OCI-LY3 (cell line): Measurements from ENCODE around the gene KCNF1.

Experiments used
- H2AFZ ChIP-seq: fragments of 200-600, 300-600 bp; shearing (Covaris generic); 2 replicates; pipeline ENCODE4 v1.6.0; 2014; ENCODE audit warnings: antibody characterized with exemption, low read depth, low read length
- H3K27ac ChIP-seq: fragments of 200-600, 300-600 bp; sonication (generic); 2 replicates; pipeline ENCODE4 v1.5.1; 2014; ENCODE audit warnings: mild to moderate bottlenecking, low read length, moderate library complexity, mixed read lengths
- H3K27me3 ChIP-seq: fragments of 200-600, 300-600 bp; sonication (generic); 2 replicates; pipeline ENCODE4 v1.6.1; 2014; ENCODE audit warnings: low read depth, low read length, mixed read lengths
- H3K36me3 ChIP-seq: fragments of 200-600, 300-600 bp; sonication (generic); replicated peaks from 2 replicates; pipeline ENCODE3; 2014; ENCODE audit warnings: low read depth, low read length, mixed read lengths
- H3K4me1 ChIP-seq: fragments of 300-600, 200-600 bp; sonication (generic); 2 replicates; pipeline ENCODE4 v1.6.1; 2014; ENCODE audit warnings: low read length, mixed read lengths
- H3K4me2 ChIP-seq: fragments of 200-600, 300-600 bp; sonication (generic); 2 replicates; pipeline ENCODE4 v1.6.1; 2014; ENCODE audit warnings: low read length, mixed read lengths
- H3K4me3 ChIP-seq: fragments of 300-600, 200-600 bp; sonication (generic); 2 replicates; pipeline ENCODE4 v1.5.1; 2014; ENCODE audit warnings: antibody characterized with exemption, mild to moderate bottlenecking, low read length, moderate library complexity
- H3K79me2 ChIP-seq: fragments of 300-600, 200-600 bp; shearing (Covaris generic); 2 replicates; pipeline ENCODE4 v1.6.1; 2014; ENCODE audit warnings: mild to moderate bottlenecking, low read length, mixed read lengths
- H3K9ac ChIP-seq: fragments of 300-600, 200-600 bp; shearing (Covaris generic); 2 replicates; pipeline ENCODE4 v1.6.0; 2014; ENCODE audit warnings: mild to moderate bottlenecking, low read length, moderate library complexity
- H3K9me3 ChIP-seq: fragments of 200-600, 300-600 bp; shearing (Covaris generic); 2 replicates; pipeline ENCODE4 v1.6.1; 2014; ENCODE audit warnings: low read length, mixed read lengths; ENCODE audit not compliant: insufficient read depth
- H4K20me1 ChIP-seq: fragments of 200-600, 300-600 bp; sonication (generic); 2 replicates; pipeline ENCODE4 v1.6.1; 2016; ENCODE audit warnings: low read length, mixed read lengths; ENCODE audit not compliant: insufficient read depth
- EZH2phosphoT487 ChIP-seq: fragments of 200-600 bp; shearing (Covaris generic); IDR thresholded peaks from 2 replicates; pipeline ENCODE4 v1.6.1; 2018; ENCODE audit warnings: antibody characterized with exemption, mixed run types, low read depth
- TF ChIP-seq, protein P1 (sequence below): fragments of 200-600, 300-600 bp; sonication (generic); IDR thresholded peaks from 2 replicates; pipeline ENCODE4 v1.5.1; 2014; ENCODE audit warnings: antibody characterized with exemption, low read length, low read depth

Gene KCNF1

DNA sequence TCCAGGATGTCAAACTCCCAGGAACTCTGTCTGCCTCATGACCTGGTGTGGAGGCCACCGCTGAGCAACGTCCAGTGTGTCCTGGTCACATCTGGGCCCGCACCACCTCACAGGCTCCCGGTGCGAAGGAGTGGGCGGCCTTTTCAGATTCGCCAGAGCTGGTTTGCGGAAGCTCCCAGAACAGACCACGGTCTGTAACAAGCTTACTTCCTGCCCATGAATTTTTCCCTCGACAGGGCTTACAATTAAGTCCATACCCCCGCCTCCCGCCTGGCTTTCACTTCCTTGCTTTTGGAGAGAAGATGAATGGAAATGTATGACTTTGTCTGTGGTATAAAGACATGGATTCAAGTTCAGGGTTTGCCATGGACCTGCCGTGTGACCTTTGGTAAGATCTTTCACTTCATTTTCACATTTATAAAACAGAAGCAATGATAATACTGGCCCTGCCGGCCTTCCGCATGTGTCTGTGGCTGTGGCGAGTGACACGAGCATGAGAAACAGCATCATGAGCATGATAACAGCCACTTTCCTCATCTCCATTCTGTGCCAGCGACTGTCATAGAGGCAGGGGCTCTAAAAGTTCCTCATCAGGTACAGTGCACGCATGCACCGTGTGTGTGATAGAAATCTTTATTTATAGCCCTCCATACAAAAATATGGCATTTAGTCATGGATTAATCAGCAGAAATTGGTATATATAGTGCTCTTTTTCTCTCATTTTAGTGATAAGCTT, 31.0 kb upstream of the KCNF1 start:
- H3K4me1 ChIP-seq, result peaks cover 10% of the 10 kb centered on the region; the same call in 1 of the 2 replicates
- no peak overlapping the region for H2AFZ ChIP-seq
- no peaks in the 10 kb centered on the region for H3K36me3 ChIP-seq
- no peaks in the 10 kb centered on the region for H4K20me1 ChIP-seq
- H3K79me2 ChIP-seq, result no peaks in the 10 kb centered on the region
- H3K4me3 ChIP-seq, result no peak overlapping the region
- TF ChIP-seq, protein P1, sequence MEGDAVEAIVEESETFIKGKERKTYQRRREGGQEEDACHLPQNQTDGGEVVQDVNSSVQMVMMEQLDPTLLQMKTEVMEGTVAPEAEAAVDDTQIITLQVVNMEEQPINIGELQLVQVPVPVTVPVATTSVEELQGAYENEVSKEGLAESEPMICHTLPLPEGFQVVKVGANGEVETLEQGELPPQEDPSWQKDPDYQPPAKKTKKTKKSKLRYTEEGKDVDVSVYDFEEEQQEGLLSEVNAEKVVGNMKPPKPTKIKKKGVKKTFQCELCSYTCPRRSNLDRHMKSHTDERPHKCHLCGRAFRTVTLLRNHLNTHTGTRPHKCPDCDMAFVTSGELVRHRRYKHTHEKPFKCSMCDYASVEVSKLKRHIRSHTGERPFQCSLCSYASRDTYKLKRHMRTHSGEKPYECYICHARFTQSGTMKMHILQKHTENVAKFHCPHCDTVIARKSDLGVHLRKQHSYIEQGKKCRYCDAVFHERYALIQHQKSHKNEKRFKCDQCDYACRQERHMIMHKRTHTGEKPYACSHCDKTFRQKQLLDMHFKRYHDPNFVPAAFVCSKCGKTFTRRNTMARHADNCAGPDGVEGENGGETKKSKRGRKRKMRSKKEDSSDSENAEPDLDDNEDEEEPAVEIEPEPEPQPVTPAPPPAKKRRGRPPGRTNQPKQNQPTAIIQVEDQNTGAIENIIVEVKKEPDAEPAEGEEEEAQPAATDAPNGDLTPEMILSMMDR, result no peak
- no peak for TF ChIP-seq EZH2phosphoT487
- no peak overlapping the region for H3K9ac ChIP-seq
- 0 out of 2 replicates have a peak, but pooled peaks cover 6% of the 10 kb centered on the region for H3K27me3 ChIP-seq
- no peak overlapping the region for H3K4me2 ChIP-seq
- H3K27ac ChIP-seq, result no peak overlapping the region
- H3K9me3 ChIP-seq, result no peaks in the 10 kb centered on the region

DNA sequence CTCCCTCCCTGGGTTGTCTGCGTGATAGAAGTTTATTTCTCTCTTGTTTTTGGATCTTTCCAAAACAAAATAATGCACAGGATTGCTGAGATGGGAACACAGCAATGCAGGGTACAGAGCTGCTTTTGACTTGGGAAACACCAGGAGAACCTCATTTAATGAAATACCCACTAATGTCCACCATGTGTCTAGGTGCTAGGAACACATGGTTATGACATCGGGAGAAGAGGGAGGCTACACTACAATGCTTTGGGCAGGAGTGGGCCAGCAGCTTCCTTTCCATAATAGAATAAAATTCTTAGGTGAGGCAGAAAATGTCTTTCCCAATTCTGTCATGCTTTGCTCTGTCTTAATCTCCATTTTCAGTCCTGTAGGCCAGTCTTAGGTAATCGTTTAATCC, 29.2 kb upstream of the KCNF1 start:
- H3K4me1 ChIP-seq, result peaks cover 2% of the 10 kb centered on the region; the same call in 1 of the 2 replicates
- H3K27ac ChIP-seq, result no peak overlapping the region
- H3K79me2 ChIP-seq, result no peaks in the 10 kb centered on the region
- H3K9ac ChIP-seq, result no peak overlapping the region
- no peaks in the 10 kb centered on the region for H3K9me3 ChIP-seq
- H3K36me3 ChIP-seq, result no peaks in the 10 kb centered on the region
- H4K20me1 ChIP-seq, result no peaks in the 10 kb centered on the region
- H3K4me3 ChIP-seq, result no peak overlapping the region
- peaks cover 10% of the 10 kb centered on the region; the same call in 1 of the 2 replicates for H3K27me3 ChIP-seq
- no peak overlapping the region for H2AFZ ChIP-seq
- no peak overlapping the region for H3K4me2 ChIP-seq
- TF ChIP-seq, protein P1, result no peak
- TF ChIP-seq EZH2phosphoT487, result no peak

DNA sequence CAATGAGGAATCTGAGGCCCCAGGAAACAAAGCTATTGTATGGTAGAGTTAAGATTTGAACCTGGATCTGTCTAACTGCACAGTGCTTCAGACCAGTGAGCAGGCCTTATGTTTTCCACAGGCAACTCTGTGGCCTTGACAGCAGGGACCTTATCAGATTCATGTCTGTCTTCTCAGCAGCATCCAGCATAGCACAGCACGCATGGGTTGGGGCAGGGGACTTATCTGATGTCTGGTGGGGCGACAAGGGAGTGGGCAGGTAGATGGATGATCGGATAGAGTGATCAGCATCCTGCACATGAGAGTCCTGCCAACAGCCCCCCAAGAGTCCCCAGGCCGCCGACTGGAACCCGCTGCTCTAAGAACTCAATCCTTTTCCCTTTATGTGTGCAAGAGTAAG, 28.7 kb upstream of the KCNF1 start:
- H3K36me3 ChIP-seq, result no peaks in the 10 kb centered on the region
- peaks cover 10% of the 10 kb centered on the region; the same call in 1 of the 2 replicates for H3K27me3 ChIP-seq
- no peak overlapping the region for H3K4me2 ChIP-seq
- H4K20me1 ChIP-seq, result no peaks in the 10 kb centered on the region
- no peak for TF ChIP-seq EZH2phosphoT487
- TF ChIP-seq, protein P1, result no peak
- H3K27ac ChIP-seq, result no peak overlapping the region
- no peaks in the 10 kb centered on the region for H3K9me3 ChIP-seq
- H3K4me1 ChIP-seq, result no peaks in the 10 kb centered on the region
- no peaks in the 10 kb centered on the region for H3K79me2 ChIP-seq
- no peak overlapping the region for H3K9ac ChIP-seq
- no peak overlapping the region for H3K4me3 ChIP-seq
- no peak overlapping the region for H2AFZ ChIP-seq

DNA sequence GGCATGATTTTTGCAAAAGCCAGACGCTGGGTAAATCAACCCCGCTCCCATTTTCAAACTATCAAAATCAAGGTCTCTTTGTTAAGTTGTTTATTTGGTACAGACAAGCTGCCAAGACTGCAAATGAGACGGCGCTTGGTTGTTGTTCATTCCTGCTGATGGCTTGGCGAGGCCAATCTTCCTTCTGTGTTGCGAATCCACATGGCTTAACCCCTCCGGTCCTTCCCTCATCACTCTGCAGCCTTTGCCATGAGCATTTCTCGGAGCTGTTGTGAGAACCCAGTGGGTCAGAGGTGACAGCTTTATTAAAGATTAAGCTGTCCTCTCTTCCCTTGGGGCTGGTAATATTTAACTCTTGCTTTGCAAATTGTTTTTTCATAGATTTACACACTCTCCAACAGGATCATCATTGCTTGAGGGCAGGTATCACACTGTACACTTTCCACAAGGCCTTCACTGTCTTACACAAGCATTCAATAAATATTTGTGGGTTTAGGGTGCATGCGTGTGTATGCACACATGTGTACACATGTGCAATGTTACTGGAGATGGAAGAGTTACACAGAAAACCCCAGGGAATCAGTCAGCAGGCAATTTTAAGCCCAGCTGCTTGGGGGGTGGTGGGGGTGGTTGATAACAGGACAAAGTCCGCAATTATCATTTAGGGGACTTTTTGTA, 27.8 kb upstream of the KCNF1 start:
- no peak overlapping the region for H3K9ac ChIP-seq
- H2AFZ ChIP-seq, result no peak overlapping the region
- H3K4me1 ChIP-seq, result no peaks in the 10 kb centered on the region
- H3K79me2 ChIP-seq, result no peaks in the 10 kb centered on the region
- H3K4me3 ChIP-seq, result no peak overlapping the region
- H4K20me1 ChIP-seq, result no peaks in the 10 kb centered on the region
- no peaks in the 10 kb centered on the region for H3K9me3 ChIP-seq
- H3K27ac ChIP-seq, result no peak overlapping the region
- no peaks in the 10 kb centered on the region for H3K36me3 ChIP-seq
- no peak for TF ChIP-seq EZH2phosphoT487
- TF ChIP-seq, protein P1, result no peak
- peaks cover 13% of the 10 kb centered on the region; the same call in 1 of the 2 replicates for H3K27me3 ChIP-seq
- H3K4me2 ChIP-seq, result no peak overlapping the region
